Left ventricle myocardium inferior (tissue), 1 donor: ENCODE measurements around the gene TES. TPM values are rescaled to one million over a fixed set of nuclear protein-coding genes. Genes with fewer than 3 reads are reported as not detected.

Experiments used
- DNase-seq: peaks from one replicate; pipeline ENCODE4 v3.0.0-alpha.2; 2020
- H3K27ac ChIP-seq: fragments of 200-600 bp; replicated peaks from 2 replicates; pipeline ENCODE4 v1.8.0; 2021
- H3K27me3 ChIP-seq: fragments of 200-600 bp; 2 replicates; pipeline ENCODE4 v1.8.0; 2021; ENCODE audit warnings: low read depth
- H3K36me3 ChIP-seq: fragments of 200-600 bp; 2 replicates; pipeline ENCODE4 v1.8.0; 2021
- H3K4me1 ChIP-seq: fragments of 200-600 bp; 2 replicates; pipeline ENCODE4 v1.8.0; 2021
- H3K4me3 ChIP-seq: fragments of 200-600 bp; 2 replicates; pipeline ENCODE4 v1.8.0; 2021; ENCODE audit warnings: mild to moderate bottlenecking, moderate library complexity
- H3K9me3 ChIP-seq: fragments of 200-600 bp; replicated peaks from 2 replicates; pipeline ENCODE4 v1.8.0; 2021
- CTCF ChIP-seq: fragments of 200-600 bp; IDR thresholded peaks from 2 replicates; pipeline ENCODE4 v1.8.0; 2021; ENCODE audit warnings: antibody characterized with exemption, mild to moderate bottlenecking, borderline replicate concordance
- intact Hi-C: fragments of 100-400 bp; cut with micrococcal nuclease; formaldehyde crosslinking; loops from one replicate; pipeline ENCODE4 v1.11.0; 2022
- total RNA-seq: library from RNA; stranded (reverse); fragmentation: NEBNext Ultra II Directional; extraction: Animal tissue kit (Norgen Biotek cat#: 25700); gene quantifications from one replicate; pipeline ENCODE4 v1.2.1, GENCODE V29; 2021
- donor health status: DM: no; HTN: yes; CAD: no; lungs with severe emphysema.

TES gene
- total RNA-seq, 1 donor from 2014 or later, result 13.9 TPM

- no peak for DNase-seq
- Histone ChIP-seq H3K9me3 (no peaks in the 10 kb centered on the region), H3K4me1 (peaks cover 55% of the 10 kb centered on the region), H3K36me3 (no peaks in the 10 kb centered on the region), H3K27me3 (no peaks in the 10 kb centered on the region), H3K27ac (peak overlapping the region; percentile 94), H3K4me3 (peak overlapping the region; percentile 85)
- TF ChIP-seq CTCF, result no peak
- intact Hi-C loops, result no loop called here
Measured at GRCh38 chr7:116211913-116212596, 1.7 kb downstream of the TES start.

GRCh38 chr7:116212869-116213268, 2.5 kb downstream of the TES start:
- peak overlapping the region; percentile 94 for H3K27ac ChIP-seq
- no peak for DNase-seq

GRCh38 chr7:116213361-116214130, 3.2 kb downstream of the TES start:
- Histone ChIP-seq H3K36me3 (no peaks in the 10 kb centered on the region), H3K27me3 (no peaks in the 10 kb centered on the region), H3K9me3 (no peaks in the 10 kb centered on the region), H3K4me1 (peaks cover 70% of the 10 kb centered on the region), H3K27ac (peak overlapping the region; percentile 94), H3K4me3 (peak overlapping the region; percentile 13)
- no peak for TF ChIP-seq CTCF
- DNase-seq, result no peak
- intact Hi-C loops, result no loop called here

More at GRCh38 chr7:116212869-116213268, 2.5 kb downstream of the TES start:
- no peaks in the 10 kb centered on the region for H3K9me3 ChIP-seq
- H3K4me3 ChIP-seq, result peak overlapping the region; percentile 85
- no peaks in the 10 kb centered on the region for H3K36me3 ChIP-seq
- H3K4me1 ChIP-seq, result peaks cover 63% of the 10 kb centered on the region
- no peaks in the 10 kb centered on the region for H3K27me3 ChIP-seq
- TF ChIP-seq CTCF, result no peak
- intact Hi-C loops, result no loop called here

- no peak for DNase-seq
- H3K36me3 ChIP-seq, result no peaks in the 10 kb centered on the region
- H3K9me3 ChIP-seq, result no peaks in the 10 kb centered on the region
- no peaks in the 10 kb centered on the region for H3K27me3 ChIP-seq
- no peak for TF ChIP-seq CTCF
- no peak overlapping the region for H3K4me3 ChIP-seq
- H3K4me1 ChIP-seq, result peaks cover 81% of the 10 kb centered on the region
- H3K27ac ChIP-seq, result peak overlapping the region; percentile 94
- intact Hi-C loops, result no loop called here
Measured at GRCh38 chr7:116214921-116215320, 4.6 kb downstream of the TES start.

- Histone ChIP-seq H3K36me3 (no peaks in the 10 kb centered on the region), H3K27ac (no peak overlapping the region), H3K4me1 (peaks cover 81% of the 10 kb centered on the region), H3K4me3 (no peak overlapping the region), H3K27me3 (no peaks in the 10 kb centered on the region), H3K9me3 (no peaks in the 10 kb centered on the region)
- intact Hi-C loops, result no loop called here
- no peak for TF ChIP-seq CTCF
- DNase-seq, result no peak
Measured at GRCh38 chr7:116215551-116215950, 5.2 kb downstream of the TES start.
